GM18907 (cell line): ENCODE results near the gene ESRRA.

Experiments used
- ATAC-seq: cut with Tn5 transposase; IDR thresholded peaks from one replicate; pipeline ENCODE4 v1.9.1; 2021; ENCODE audit warnings: mild to moderate bottlenecking, moderate library complexity; ENCODE audit not compliant: unreplicated experiment

ESRRA gene

DNA sequence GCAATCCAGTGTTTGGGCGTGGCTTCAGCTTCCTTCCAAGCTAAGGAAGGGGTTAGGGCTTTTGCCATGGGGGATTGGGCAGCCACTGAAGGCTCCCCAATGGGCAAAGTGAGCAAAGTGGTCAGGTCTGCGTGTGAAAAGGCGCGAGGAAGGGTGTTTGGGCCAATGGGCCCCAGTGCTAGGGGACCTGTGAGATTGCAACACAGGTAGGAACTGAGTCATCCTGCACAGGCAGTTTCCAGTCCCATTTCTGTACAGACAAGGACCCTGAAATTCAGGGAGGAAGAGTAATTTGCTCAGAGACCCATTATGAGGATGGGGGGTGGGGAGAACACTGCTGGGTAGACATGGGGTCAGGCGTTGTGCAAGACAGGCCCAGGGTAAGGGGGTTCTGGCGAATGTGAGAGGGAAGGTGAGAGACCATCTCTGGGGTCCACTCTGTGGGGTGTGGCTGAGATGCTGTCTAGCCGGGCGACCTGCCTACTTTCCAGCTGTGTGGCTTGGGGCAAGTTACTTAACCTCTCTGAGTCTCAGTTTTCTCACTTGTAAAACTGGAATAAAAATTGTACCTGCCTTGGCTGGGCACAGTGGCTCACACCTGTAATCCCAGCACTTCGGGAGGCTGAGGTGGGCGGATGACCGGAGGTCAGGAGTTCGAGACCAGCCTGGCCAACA, 42.0 kb downstream of the ESRRA start:
- no peak for ATAC-seq

DNA sequence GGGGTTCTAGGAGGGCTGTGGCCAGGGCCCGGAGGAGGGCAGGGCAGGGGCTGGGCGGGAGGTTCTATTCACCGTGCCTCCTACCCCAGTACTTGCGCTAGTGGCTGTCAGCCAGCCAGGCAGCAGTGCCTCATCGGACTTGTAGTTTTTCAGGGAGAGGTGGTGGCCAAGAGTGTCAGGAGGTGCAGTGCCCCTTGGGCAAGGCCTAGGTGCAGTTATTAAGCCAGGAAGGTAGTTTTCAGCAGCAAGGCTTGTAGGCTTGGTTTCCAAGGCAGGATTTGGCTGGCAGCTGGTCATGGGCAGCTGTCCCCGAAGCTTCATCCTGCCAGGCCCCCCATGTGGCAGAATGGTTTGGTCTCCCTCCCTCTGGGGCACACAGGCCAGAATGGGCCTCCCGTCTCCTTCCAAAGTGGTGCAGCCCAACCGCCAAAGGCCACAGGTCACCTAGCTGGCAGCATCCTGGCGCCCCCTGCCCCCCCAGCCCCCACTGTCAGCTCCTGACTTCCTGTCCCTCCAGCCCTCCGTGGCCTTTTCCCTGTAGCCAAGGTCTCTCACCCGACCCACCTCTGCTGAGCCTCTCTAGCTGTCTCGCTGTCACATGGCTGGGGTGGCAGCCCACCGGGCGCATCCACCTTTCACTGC, 43.2 kb downstream of the ESRRA start:
- ATAC-seq, result no peak

DNA sequence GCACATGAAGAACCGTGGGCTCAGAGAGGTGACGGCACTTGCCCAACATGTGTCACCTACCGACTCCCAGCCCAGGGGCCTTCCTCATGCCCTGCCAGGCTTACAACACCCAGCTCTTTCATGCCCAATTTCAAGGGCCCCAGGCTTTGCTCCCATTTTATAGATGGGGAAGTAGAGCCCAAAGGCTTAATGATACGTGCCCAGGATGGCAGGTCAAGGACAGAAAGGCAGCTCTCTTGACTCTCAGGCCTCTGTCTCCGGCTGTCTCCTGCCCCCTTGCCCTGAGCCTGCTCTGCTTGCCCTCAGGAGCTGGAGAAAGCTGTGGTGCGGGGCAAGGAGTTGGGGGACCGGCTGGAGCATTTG, 43.7 kb downstream of the ESRRA start:
- ATAC-seq, result no peak

DNA sequence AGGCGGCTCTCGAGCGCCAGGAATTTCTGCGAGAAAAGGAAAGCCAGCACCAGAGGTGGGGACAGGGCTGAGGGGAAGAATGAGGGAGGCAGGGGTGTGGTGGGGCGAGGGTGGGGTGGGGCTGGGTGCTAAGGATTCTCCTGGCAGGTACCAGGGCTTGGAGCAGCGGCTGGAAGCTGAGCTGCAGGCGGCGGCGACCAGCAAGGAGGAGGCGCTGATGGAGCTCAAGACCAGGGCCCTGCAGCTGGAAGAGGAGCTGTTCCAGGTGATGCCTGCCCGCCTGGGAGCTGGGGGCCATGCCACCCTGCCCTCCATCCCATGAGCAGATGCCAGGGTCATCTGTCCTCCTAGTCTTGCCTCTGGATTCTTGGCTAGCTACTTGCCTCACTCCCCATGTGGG, 44.1 kb downstream of the ESRRA start:
- no peak for ATAC-seq

DNA sequence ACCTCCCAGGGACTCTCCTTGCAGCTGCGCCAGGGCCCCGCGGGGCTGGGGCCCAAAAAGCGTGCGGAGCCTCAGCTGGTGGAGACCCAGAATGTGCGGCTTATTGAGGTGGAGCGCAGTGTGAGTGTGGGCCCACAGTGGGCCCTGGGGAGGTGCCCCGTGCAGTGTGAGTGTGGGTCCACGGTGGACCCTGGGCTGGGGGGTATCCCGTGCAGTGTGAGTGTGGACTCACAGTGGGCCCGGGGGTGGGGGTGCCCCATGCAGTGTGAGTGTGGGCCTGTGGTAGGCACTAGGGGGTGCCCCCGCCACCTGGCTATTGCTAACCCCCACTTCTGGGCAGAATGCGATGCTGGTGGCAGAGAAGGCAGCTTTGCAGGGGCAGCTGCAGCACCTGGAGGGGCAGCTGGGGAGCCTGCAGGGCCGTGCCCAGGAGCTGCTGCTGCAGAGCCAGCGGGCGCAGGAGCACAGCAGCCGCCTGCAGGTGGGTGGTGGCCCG, 45.9 kb downstream of the ESRRA start:
- ATAC-seq, result no peak

DNA sequence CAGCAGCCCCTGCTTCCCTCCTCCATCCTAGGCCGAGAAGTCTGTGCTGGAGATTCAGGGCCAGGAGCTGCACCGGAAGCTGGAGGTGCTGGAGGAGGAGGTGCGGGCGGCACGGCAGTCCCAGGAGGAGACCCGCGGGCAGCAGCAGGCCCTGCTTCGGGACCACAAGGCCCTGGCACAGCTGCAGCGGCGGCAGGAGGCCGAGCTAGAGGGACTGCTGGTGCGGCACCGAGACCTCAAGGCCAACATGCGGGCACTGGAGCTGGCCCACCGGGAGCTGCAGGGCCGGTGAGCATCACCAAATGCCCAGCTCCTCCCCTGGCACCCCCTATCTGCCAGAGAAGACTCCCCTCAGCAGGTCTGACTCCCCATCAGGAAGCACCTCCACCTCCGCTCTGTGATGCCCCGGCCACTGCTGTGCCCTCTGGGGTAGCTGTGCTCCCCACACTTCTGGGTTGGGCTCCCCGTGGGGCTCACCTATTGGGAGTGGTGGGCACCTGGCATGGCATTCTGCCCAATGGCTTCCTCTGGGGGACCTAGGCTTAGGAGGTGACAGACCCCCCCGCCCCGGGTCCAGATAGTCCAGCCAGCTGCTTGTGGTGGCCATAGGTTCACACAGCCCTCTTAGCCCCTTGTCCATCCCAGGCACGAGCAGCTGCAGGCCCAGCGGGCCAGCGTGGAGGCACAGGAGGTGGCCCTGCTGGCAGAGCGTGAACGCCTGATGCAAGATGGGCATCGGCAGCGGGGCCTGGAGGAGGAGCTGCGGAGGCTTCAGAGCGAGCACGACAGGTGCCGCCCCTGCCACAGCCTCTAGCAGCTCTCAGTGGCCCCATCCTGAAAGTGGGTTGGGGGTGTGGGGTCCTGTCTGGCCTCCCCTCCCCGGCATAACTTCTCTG, 47.0 kb downstream of the ESRRA start:
- ATAC-seq, result no peak

DNA sequence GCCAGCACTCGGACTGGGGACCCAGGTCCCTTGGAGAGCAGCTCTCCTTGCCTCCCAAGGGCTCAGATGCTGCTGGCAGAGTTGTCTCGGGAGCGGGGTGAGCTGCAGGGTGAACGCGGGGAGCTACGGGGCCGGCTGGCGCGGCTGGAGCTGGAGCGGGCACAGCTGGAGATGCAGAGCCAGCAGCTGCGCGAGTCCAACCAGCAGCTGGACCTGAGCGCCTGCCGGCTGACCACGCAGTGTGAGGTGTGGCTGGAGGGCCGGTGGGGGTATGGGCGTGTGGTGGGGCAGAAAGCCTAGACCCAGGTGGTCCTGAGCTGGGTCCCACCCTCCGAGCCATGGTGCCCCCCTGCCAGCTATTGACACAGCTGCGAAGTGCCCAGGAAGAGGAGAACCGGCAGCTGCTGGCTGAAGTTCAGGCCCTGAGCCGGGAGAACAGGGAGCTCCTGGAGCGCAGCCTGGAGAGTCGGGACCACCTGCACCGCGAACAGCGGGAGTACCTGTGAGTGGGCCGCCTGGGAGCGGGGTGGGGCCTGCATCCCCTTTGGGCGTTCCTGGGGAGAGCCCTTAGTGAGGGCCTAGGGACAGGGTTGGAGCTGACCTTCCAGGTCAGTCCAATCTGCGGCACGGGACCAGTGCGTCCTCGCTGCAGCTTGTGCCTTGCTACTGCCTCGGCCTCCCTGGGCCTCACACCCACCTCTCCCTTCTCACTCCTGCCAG, 47.8 kb downstream of the ESRRA start:
- ATAC-seq, result no peak

DNA sequence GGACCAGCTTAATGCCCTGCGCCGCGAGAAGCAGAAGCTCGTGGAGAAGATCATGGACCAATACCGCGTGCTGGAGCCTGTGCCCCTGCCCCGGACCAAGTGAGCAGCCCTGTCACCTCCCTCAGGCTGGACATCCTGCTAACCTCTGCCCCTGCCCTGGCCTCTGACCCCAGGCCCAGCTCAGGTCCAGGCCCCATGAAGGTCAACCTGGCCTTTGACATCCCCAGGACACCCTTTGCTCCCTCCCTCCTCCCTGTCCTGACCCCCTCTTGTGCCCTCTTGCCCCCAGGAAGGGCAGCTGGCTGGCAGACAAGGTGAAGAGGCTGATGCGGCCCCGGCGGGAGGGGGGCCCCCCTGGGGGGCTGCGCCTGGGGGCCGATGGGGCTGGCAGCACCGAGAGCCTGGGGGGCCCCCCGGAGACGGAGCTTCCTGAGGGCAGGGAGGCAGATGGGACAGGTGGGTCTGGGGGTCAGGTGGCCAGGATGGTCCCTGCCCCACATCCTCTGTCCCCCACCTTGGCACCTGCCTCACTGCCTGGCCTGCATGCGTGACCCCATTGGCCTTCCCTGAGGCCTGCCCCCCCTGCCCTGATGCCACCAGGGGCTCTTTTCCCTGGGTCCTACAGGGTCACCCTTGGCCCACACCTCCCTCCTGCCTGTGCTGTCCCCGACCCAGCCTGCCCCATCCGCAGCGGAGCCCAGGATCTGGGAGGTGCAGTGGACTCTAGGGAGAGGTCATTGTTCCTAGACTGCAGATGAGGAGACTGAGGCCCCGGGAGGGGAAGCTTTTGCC, 48.6 kb downstream of the ESRRA start:
- ATAC-seq, result no peak

DNA sequence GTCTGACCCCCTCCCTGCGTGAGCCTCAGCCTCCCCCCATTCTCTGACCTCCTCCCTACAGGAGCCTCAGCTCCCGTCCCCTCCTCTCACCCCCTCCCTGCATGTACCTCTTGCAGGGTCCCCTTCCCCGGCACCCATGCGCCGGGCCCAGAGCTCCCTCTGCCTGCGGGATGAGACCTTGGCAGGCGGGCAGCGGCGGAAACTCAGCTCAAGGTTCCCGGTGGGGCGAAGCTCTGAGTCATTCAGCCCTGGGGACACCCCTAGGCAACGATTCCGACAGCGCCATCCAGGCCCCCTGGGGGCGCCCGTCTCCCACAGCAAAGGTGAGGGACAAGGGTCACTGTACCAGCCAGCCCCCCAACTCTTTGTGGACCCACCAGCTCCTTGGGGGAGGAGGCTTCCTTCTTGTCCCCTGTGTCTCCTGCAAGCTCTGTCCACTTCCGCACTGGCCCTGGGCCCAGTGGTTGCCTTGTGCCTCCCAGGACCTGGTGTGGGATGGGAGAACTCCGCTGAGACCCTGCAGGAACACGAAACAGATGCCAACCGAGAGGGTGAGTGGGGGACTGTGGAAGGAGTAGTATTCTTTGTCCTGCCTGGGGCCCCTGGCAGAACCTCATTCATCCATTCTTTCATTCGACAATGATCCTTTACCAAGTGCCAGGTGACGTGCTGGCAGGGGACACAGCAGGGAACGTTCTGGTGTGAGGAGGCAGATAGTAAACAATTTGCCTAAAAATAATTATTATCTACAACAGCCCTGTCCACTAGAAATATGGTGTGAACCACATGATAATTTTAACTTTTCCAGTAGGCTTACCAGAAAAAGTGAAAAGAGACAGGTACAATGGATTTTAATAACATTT, 50.0 kb downstream of the ESRRA start:
- no peak for ATAC-seq

DNA sequence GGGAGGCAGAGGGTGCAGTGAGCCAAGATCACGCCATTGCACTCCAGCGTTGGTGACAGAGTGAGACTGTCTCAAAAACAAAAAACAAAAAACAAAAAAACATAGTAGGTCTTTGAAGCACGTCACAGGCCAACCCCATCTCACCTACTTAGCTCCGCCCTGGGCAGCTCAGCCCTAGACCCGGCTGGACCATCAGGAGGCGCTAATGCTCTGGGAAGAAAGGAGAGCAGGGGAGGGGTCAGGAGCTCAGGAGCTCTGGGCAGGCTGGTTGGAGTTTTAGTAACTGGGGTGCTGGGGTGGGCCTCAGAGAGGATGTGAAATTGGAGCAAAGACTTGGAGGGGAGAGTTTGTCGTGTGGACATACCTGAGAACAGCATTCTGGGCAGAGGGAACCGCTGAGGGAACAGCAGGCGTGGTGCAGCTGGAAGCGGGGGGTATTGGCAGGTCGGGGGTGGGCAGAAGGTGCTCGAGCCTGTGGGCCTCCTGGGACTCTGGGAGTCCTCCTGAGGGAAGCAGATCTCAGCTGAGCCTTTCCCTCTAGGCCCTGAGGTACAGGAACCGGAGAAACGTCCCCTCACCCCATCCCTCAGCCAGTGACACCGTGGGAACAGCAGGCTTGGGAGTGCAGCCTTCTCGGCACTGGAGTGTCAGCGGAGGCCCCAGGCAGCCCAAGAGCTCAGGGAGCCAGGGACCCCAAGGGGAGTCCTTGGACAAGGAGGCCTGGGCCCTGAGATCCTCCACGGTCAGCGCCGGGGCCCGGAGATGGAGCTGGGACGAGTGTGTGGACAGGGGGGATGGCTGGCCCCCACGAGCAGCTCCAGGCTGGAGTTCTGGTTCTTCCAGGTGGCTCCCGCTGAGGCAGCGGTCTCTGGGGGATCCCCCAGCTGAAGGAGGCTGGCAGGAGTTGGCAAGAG, 51.4 kb downstream of the ESRRA start:
- ATAC-seq, result no peak

DNA sequence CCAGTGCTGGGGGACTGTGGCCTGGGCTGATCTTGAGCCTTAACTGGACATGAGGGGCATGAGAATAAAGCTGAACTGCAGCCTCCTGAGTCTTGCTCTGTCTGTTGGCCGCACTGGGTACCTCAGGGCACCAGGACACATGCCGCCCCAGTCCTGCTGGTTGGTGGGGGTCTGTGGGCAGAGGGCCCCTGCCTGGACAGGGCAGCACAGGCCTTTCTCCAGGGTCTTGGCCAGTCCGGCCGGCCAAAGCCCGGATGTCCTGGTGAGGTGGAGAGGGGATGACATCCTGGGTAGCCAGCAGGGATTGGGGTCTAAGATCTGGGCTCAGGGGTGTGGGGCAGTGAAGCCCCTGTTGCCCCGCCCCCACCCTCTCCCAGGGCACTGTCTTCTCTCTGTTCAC, 52.1 kb downstream of the ESRRA start:
- no peak for ATAC-seq

DNA sequence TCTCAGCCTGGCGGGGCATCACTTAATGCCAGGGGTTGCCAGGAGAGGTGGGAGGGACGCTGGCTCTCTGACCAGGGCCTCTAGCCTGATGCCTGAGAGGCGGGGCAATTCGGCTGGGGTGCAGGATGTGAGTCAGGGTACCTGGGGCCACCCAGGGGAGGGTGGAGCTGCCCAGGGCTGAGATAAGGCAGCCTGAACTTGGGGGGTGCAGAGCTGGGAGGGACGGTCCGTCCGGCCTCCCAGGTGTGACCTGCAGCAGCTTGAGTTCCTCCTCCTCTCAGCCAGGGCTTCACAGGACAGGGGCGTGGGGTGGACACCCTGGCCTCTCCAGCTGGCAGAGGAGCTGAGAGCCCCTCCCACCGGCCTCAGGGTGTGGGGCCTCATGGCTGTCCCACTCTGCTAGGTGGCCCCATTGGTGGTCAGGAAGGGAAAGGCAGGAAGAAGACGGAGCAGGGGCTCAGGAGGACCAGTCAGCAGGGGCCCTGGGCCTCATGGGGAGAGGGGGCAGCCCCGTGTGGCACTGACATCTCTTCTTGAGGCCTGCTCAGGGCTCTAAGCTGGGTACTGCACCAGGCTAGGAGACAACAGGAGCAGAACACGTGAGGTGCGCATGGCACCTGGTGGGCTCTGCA, 52.7 kb downstream of the ESRRA start:
- ATAC-seq, result no peak

DNA sequence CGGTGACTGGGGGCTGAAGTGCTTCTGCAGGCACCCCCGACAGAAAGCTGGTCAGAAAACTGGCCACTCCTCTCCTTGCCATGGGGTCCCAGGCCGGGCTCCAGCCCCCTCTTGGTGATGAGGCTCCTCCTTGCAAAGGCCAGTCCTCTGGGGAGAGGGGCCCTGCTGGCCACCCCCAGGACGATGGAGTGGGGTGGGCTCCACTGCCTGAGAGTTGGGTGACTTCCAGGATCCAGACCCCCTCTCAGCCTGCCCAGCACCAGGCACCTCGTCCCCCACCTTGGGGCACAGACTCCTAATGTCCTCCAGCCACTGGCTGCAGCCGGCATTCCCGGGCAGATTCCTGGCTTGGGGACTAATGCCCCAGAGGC, 53.2 kb downstream of the ESRRA start:
- no peak for ATAC-seq

DNA sequence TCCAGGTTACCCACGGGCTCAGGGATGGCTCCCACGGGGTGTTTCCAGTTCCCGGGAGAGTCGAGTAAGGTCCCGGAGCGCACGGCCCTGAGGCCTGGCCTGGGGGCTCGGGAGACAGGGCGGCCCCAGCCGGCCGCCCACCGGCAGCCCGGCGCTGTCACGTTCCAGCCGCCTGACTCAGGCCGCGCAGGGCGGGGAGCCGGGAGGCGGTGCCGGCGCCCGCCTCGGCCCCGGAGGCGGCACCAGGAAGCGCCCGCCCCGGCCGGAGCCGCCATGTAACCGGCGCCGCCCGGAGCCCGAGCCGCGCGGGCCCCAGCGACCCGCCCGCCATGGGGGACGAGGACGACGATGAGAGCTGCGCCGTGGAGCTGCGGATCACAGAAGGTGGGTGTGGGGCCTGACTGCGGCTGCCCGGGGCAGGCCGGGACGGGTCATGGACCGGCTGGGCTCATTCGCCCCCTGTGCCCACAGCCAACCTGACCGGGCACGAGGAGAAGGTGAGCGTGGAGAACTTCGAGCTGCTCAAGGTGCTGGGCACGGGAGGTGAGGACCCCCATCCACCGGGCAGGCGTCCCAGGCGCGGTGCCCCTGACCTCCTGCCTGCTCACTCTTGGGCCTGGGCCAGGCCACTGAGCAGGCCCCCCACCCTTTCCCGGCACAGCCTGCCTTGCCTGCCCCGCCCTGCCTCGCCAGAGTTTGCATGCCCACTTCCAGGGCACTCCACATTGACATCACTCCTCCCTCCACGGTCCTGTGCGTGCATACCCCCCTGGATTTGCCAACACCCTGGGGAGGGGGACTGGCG, 53.8 kb downstream of the ESRRA start, which contains the start of gene RPS6KA4:
RPS6KA4 (plus strand) TSS at position 256 of the 805 bp plus-strand sequence; CDS start at position 330, 74 bp downstream.
- peak; percentile 49 for ATAC-seq

DNA sequence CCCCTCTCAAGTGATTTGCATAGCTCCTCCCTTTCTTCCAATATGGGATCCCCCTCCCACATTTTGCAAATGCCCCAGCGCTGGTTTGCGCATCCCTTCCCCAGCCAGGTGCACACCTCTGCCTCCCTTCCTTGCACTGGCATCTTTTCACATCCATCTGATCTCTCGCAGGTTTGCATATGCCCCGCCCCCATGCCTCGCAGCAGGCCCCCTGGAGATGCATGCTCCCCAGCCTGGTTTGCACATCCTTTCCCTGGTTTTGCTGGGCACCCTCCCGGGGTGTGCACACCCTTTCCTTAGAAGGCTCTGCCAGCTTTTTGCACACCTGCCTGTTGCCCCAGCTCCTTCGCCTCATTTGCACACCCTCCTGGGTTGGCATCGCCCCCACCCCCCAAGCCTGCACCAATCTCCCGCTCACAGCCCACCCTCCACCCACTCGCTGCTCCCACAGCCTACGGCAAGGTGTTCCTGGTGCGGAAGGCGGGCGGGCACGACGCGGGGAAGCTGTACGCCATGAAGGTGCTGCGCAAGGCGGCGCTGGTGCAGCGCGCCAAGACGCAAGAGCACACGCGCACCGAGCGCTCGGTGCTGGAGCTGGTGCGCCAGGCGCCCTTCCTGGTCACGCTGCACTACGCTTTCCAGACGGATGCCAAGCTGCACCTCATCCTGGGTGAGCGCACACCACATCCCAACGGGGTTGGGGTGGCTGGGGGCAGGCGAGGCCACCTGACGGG, 54.6 kb downstream of the ESRRA start:
- ATAC-seq, result no peak

DNA sequence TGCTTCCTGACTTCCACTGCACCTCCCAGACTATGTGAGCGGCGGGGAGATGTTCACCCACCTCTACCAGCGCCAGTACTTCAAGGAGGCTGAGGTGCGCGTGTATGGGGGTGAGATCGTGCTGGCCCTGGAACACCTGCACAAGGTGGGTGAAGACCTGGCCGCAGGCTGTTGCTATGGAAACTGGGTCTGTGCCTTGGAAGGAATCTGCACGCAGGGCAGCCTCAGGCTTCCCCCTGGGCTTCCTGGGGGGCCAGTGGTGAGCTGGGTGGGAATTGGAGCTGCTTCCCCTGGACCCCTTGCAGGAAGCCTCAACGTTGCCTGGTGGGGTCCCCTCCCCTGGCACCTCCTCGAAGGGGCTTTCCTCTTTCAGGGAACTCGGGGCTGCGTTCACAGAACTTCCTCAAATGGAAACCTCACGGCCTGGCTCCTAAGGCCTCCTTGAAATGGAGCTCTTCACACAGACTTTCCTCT, 55.2 kb downstream of the ESRRA start:
- no peak for ATAC-seq
